PC-3 (cell line): ENCODE results near the gene TNKS2. TPM values are rescaled to one million over a fixed set of nuclear protein-coding genes. Genes with fewer than 3 reads are reported as not detected.

ENCODE experiments used
- ATAC-seq: fragments of 200-7000 bp; cut with Tn5 transposase; 2 replicates; pipeline ENCODE4 v1.9.1; 2020; ENCODE audit warnings: mild to moderate bottlenecking, moderate library complexity
- BruUV-seq: library from RNA; stranded (reverse); fragments of 400-500 nt; replicated peaks from 2 replicates; lab custom pipeline; 2021; lab: Mats Ljungman, UMichigan
- CTCF ChIA-PET: fragments of 300-600 bp; sonication (Branson Sonifier 250); formaldehyde crosslinking; loops from one replicate; lab custom pipeline; 2022; ENCODE audit warnings: antibody characterized with exemption; lab: Charles Lee
- POLR2A ChIA-PET: fragments of 300-600 bp; sonication (Branson Sonifier 250); formaldehyde crosslinking; loops from one replicate; lab custom pipeline; 2022; ENCODE audit warnings: antibody characterized with exemption; ENCODE audit not compliant: unreplicated experiment; lab: Charles Lee
- DNase-seq: peaks from one replicate; pipeline ENCODE4 v3.0.0-alpha.2; 2015
- H2AFZ ChIP-seq: fragments of 300-600 bp; sonication (generic); 2 replicates; pipeline ENCODE4 v1.6.0; 2016; ENCODE audit warnings: antibody characterized with exemption, low read length
- H3F3A ChIP-seq: fragments of 300-600 bp; sonication (generic); one replicate; pipeline ENCODE4 v1.6.0; 2017; ENCODE audit warnings: antibody characterized with exemption, low read length, control low read depth, mild to moderate bottlenecking; ENCODE audit not compliant: unreplicated experiment
- H3K27ac ChIP-seq: fragments of 300-600 bp; sonication (generic); 2 replicates; pipeline ENCODE4 v1.5.1; 2016; ENCODE audit warnings: mild to moderate bottlenecking, low read length
- H3K27me3 ChIP-seq: fragments of 300-600 bp; sonication (generic); 2 replicates; pipeline ENCODE4 v1.6.1; 2016; ENCODE audit warnings: low read length, mixed read lengths
- H3K36me3 ChIP-seq: fragments of 300-600 bp; sonication (generic); 2 replicates; pipeline ENCODE4 v1.6.1; 2016; ENCODE audit warnings: low read depth, mixed run types, low read length, mixed read lengths
- H3K4me1 ChIP-seq: fragments of 300-600 bp; sonication (generic); 2 replicates; pipeline ENCODE4 v1.5.1; 2016; ENCODE audit warnings: low read length; ENCODE audit not compliant: insufficient read depth
- H3K4me2 ChIP-seq: fragments of 300-600 bp; sonication (generic); 2 replicates; pipeline ENCODE4 v1.6.0; 2016; ENCODE audit warnings: low read length
- H3K4me3 ChIP-seq: fragments of 300-600 bp; sonication (generic); 2 replicates; pipeline ENCODE4 v1.5.1; 2016; ENCODE audit warnings: mild to moderate bottlenecking, low read length, mixed read lengths
- H3K79me2 ChIP-seq: fragments of 300-600 bp; sonication (generic); 2 replicates; pipeline ENCODE4 v1.6.1; 2017; ENCODE audit warnings: low read length, mixed read lengths
- H3K9ac ChIP-seq: fragments of 300-600 bp; sonication (generic); 2 replicates; pipeline ENCODE4 v1.6.0; 2016; ENCODE audit warnings: mild to moderate bottlenecking, low read length
- H3K9me2 ChIP-seq: fragments of 300-600 bp; sonication (generic); replicated peaks from 2 replicates; pipeline ENCODE4 v1.6.1; 2016; ENCODE audit warnings: mixed run types, low read length, mixed read lengths
- H3K9me3 ChIP-seq: fragments of 300-600 bp; sonication (generic); 2 replicates; pipeline ENCODE4 v1.6.1; 2016; ENCODE audit warnings: low read length, mixed read lengths
- H4K20me1 ChIP-seq: fragments of 300-600 bp; sonication (generic); 2 replicates; pipeline ENCODE4 v1.6.1; 2016; ENCODE audit warnings: low read length, mixed read lengths
- CTCF ChIP-seq: fragments of 300-600 bp; sonication (generic); conservative IDR thresholded peaks from 2 replicates; pipeline ENCODE4 v1.5.1; 2017; ENCODE audit warnings: antibody characterized with exemption, low read depth, mild to moderate bottlenecking, low read length
- EZH2 ChIP-seq: fragments of 300-600 bp; sonication (generic); IDR thresholded peaks from one replicate; pipeline ENCODE4 v1.6.1; 2017; ENCODE audit warnings: antibody characterized with exemption, mild to moderate bottlenecking, low read length; ENCODE audit not compliant: unreplicated experiment
- EZH2phosphoT487 ChIP-seq: fragments of 300-600 bp; sonication (generic); IDR thresholded peaks from 2 replicates; pipeline ENCODE4 v1.6.1; 2018; ENCODE audit warnings: mild to moderate bottlenecking, antibody characterized with exemption, low read length, borderline replicate concordance
- intact Hi-C: fragments of 100-400 bp; cut with micrococcal nuclease; formaldehyde crosslinking; loops from 2 replicates; pipeline ENCODE4 v1.9.0; 2023
- total RNA-seq: library from RNA; depleted of rRNA; stranded (reverse); fragments of >200 nt; gene quantifications from 2 replicates; pipeline ENCODE4 v1.2.3, GENCODE V29; 2014

TNKS2 gene
- total RNA-seq, 1 experiment from 2014 or later, result 14.5 TPM

GRCh38 chr10:91896212-91896756 is 98.1 kb downstream of the TNKS2 start:
- CTCF ChIA-PET, result no interaction called here
- BruUV-seq, result no TSS peak

GRCh38 chr10:91897421-91897820 is 99.2 kb downstream of the TNKS2 start:
- H3K4me2 ChIP-seq, result no peak overlapping the region
- no peak for DNase-seq
- H3K27me3 ChIP-seq, result no peaks in the 10 kb centered on the region
- H3K9me3 ChIP-seq, result no peaks in the 10 kb centered on the region
- no peaks in the 10 kb centered on the region for H3K36me3 ChIP-seq
- no peaks in the 10 kb centered on the region for H3K9me2 ChIP-seq
- no TSS peak for BruUV-seq
- H3K4me1 ChIP-seq, result peaks cover 14% of the 10 kb centered on the region
- no peak overlapping the region for H3K27ac ChIP-seq
- ChIA-PET POLR2A (no interaction called here), CTCF (no interaction called here)
- no peak overlapping the region for H3K4me3 ChIP-seq
- H3F3A ChIP-seq, result no peaks in the 10 kb centered on the region
- no peak overlapping the region for H2AFZ ChIP-seq
- intact Hi-C loops, result no loop called here
- H3K9ac ChIP-seq, result no peak overlapping the region
- no peak for ATAC-seq
- no peaks in the 10 kb centered on the region for H4K20me1 ChIP-seq
- no peak for TF ChIP-seq CTCF
- no peak for TF ChIP-seq EZH2
- TF ChIP-seq EZH2phosphoT487, result no peak
- H3K79me2 ChIP-seq, result no peaks in the 10 kb centered on the region

More at GRCh38 chr10:91896212-91896756, 98.1 kb downstream of the TNKS2 start:
- H3K9me3 ChIP-seq, result no peaks in the 10 kb centered on the region
- no peaks in the 10 kb centered on the region for H3K9me2 ChIP-seq
- no peaks in the 10 kb centered on the region for H3K36me3 ChIP-seq
- intact Hi-C loops, result no loop called here
- no peak overlapping the region for H3K9ac ChIP-seq
- H3K4me2 ChIP-seq, result no peak overlapping the region
- H4K20me1 ChIP-seq, result no peaks in the 10 kb centered on the region
- TF ChIP-seq EZH2phosphoT487 (no peak), EZH2 (no peak), CTCF (no peak)
- no peaks in the 10 kb centered on the region for H3F3A ChIP-seq
- H3K27me3 ChIP-seq, result no peaks in the 10 kb centered on the region
- no peak overlapping the region for H3K4me3 ChIP-seq
- no peak overlapping the region for H3K27ac ChIP-seq
- POLR2A ChIA-PET, result no interaction called here
- H3K4me1 ChIP-seq, result peaks cover 4% of the 10 kb centered on the region
- H3K79me2 ChIP-seq, result no peaks in the 10 kb centered on the region
- no peak for DNase-seq
- ATAC-seq, result no peak
- H2AFZ ChIP-seq, result no peak overlapping the region
